Measurements from ENCODE around the gene BRCC3. TPM values are rescaled to one million over a fixed set of nuclear protein-coding genes. Genes with fewer than 3 reads are reported as not detected.
A peak's percentile ranks its signal among the peaks of the same experiment; 100 is the strongest.

BRCC3 gene
- total RNA-seq, 1 donor from 2014 or later, result 31.4 TPM

- Mint-ChIP-seq H3K27ac (ENCODE audit: unreplicated experiment) (no peak overlapping the region), H3K4me1 (no peaks in the 10 kb centered on the region), H3K4me3 (no peak overlapping the region), H3K36me3 (ENCODE audit: low read depth) (peaks cover 48% of the 10 kb centered on the region), H3K27me3 (ENCODE audit: low read depth) (no peaks in the 10 kb centered on the region), H3K9me3 (peaks cover 29% of the 10 kb centered on the region)
- TF ChIP-seq CTCF (conservative IDR thresholded peaks at IDR 0.05), result no peak
- DNase-seq (ENCODE audit: low read depth, low spot score), result no peak
Measured at GRCh38 chrX:155035688-155036087, 35.6 kb upstream of the BRCC3 start.

- H3K27me3 Mint-ChIP-seq (ENCODE audit: low read depth), result no peaks in the 10 kb centered on the region
- no peak overlapping the region for H3K27ac Mint-ChIP-seq (ENCODE audit: unreplicated experiment)
- no peak for DNase-seq (ENCODE audit: low read depth, low spot score)
- H3K36me3 Mint-ChIP-seq (ENCODE audit: low read depth), result peaks cover 9% of the 10 kb centered on the region
- H3K4me1 Mint-ChIP-seq, result peaks cover 3% of the 10 kb centered on the region
- H3K4me3 Mint-ChIP-seq, result no peak overlapping the region
- no peak for TF ChIP-seq CTCF (conservative IDR thresholded peaks at IDR 0.05)
- H3K9me3 Mint-ChIP-seq, result no peaks in the 10 kb centered on the region
Measured at GRCh38 chrX:155046129-155046810, 25.0 kb upstream of the BRCC3 start.

- peaks cover 3% of the 10 kb centered on the region for H3K4me1 Mint-ChIP-seq
- H3K36me3 Mint-ChIP-seq (ENCODE audit: low read depth), result peaks cover 12% of the 10 kb centered on the region
- no peaks in the 10 kb centered on the region for H3K27me3 Mint-ChIP-seq (ENCODE audit: low read depth)
- DNase-seq (ENCODE audit: low read depth, low spot score), result no peak
- no peaks in the 10 kb centered on the region for H3K9me3 Mint-ChIP-seq
- TF ChIP-seq CTCF (conservative IDR thresholded peaks at IDR 0.05), result no peak
- H3K4me3 Mint-ChIP-seq, result no peak overlapping the region
- no peak overlapping the region for H3K27ac Mint-ChIP-seq (ENCODE audit: unreplicated experiment)
Measured at GRCh38 chrX:155046811-155047528, 24.3 kb upstream of the BRCC3 start.

GRCh38 chrX:155048977-155049619, 22.2 kb upstream of the BRCC3 start:
- Mint-ChIP-seq H3K9me3 (peaks cover 4% of the 10 kb centered on the region), H3K4me3 (no peak overlapping the region), H3K4me1 (peaks cover 3% of the 10 kb centered on the region), H3K27me3 (ENCODE audit: low read depth) (no peaks in the 10 kb centered on the region), H3K36me3 (ENCODE audit: low read depth) (peaks cover 16% of the 10 kb centered on the region), H3K27ac (ENCODE audit: unreplicated experiment) (no peak overlapping the region)
- TF ChIP-seq CTCF (conservative IDR thresholded peaks at IDR 0.05), result peak; percentile 55
- peak; percentile 44 for DNase-seq (ENCODE audit: low read depth, low spot score)

- Mint-ChIP-seq H3K4me3 (no peak overlapping the region), H3K36me3 (ENCODE audit: low read depth) (peaks cover 16% of the 10 kb centered on the region), H3K27me3 (ENCODE audit: low read depth) (no peaks in the 10 kb centered on the region), H3K9me3 (peaks cover 4% of the 10 kb centered on the region), H3K4me1 (peaks cover 6% of the 10 kb centered on the region), H3K27ac (ENCODE audit: unreplicated experiment) (no peak overlapping the region)
- no peak for TF ChIP-seq CTCF (conservative IDR thresholded peaks at IDR 0.05)
- no peak for DNase-seq (ENCODE audit: low read depth, low spot score)
Measured at GRCh38 chrX:155052738-155053498, 18.4 kb upstream of the BRCC3 start.

All from neural crest cell (in vitro differentiated cells).